ENCODE measurements around the gene RGS7.
"Not testable (repeated sequence)": the region's sequence is repeated elsewhere in the genome, so short reads cannot be mapped to it uniquely, and the experiment has no call there.

RGS7 gene

DNA sequence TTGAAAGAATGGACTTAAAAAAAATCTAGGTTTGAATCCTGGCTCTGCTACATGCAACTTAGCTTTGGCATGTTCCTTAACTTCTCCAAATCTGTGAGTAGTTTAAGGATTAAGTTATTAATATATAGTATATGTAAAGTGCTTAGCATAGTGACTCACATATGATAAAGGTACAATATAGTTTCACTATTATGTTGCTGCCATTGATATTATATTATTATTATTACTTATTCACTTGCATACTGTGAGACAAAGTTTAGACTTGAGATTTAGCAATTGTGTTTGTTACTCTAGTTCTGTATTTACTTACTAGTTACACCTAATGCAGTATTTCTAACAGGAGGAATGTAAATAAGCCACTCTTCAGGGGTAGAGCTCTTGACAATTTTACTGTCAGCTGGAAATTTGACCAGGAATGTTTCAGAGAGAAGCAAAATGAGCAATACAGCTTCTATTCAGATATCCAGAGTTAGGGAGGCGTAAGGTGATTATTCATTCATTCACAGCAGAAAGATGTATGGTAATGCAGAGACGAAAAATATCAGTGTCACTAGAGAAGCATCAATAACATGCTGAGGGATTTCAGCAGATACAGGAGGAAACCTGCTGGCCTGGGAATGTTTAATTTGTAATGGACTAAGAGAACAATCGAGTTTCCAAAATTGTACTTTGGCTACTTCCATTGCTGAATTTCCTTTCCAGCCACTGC lies 25.5 kb downstream of the RGS7 start:
- DNase-seq, result no peak

DNA sequence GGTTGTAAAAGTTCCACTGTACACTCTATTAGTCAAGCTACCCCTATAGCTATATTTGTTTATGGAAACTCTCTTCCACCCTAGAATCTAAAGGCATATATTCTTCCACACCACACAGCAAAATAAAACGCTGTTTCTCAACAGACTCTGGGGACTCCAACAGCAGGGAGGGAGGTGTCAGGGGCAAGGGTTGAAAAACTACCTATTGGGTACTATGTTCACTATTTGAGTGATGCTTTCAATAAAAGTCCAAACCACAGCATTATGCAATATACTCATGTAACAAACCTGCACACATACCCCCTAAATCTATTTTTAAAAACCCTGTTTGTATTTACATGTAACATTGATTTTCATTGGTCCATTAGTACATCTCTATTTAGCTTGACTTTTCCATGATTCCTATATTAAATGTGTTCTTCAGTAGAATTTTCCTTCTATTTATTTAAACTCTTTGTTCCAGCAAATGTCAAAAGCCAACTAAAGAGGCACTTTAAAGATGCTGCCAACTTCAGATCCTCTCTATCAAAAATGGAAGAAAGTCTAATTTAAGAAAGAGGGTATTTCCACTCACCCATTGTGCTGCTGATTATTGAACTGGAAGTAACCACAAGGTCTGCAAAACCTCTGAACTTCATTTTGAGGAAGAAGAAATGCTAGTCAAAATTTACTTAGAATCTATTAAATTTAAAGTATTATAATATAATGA lies 26.2 kb downstream of the RGS7 start:
- no peak for DNase-seq

DNA sequence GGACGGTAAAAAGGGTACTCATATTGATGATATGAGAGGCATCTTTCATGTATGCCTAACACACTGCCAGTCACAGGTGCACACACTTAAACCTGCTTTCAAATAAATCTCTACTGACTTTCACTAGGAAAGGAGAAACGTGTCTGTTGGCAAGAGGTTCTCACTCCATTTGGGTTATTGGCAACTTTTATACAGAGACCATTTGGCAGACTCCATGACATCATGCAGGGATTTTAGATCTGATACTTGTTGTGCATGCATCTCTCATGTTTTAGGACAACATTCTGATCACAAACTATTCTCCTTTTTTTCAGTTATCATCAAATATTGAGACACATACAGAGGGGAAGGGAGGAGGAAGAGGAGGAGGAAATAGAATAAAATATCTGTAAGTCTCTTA lies 31.5 kb downstream of the RGS7 start:
- DNase-seq, result no peak

DNA sequence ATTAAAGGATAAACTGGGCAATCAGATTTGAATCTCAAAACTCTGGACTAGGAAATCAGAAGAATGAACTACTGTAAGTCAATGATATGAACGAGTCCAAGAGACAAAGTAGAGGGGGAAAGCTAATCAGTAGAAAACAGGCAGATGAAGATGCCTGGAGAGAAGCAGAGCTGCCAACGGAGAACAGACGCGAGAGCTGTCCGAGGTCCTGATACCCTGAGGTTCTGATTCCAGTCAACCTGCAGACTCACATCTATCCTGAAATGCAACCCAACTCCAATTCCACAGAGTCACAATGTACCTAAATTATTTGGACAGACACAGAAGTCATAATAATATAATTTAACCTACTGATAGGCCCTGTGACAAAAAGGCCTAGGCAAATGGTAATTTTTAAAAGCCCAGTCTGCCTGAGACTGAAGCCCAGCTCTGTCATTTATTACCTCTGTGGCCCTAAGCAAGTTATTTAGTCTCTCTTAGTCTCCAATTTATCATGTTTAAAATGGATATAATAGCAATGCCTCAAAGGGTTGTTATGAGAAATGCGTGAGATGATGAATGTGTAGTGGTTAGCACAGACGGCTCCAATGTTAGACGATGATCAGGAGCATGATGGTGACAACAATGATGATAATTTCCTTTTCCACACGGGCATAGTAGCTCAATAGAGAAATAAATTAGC lies 33.4 kb downstream of the RGS7 start:
- DNase-seq, result no peak

DNA sequence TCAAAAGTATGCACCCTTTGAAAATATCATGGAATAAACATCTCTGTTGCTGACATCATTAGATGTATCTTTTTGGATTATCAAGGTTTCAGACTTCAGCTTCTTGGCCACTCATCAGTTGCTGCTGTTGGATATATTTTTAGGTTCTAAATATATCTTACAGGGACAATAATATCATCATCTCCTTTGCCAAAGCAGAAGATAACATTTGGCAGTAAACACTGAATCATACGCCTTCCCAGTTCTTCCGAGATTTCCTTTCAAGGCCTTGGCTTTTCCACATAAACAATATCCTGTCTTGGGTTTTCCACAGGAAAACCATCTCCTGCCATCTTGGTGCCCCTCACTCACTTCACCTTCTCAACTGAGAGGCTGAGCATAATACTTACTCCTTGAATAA lies 39.3 kb downstream of the RGS7 start:
- DNase-seq, result no peak

DNA sequence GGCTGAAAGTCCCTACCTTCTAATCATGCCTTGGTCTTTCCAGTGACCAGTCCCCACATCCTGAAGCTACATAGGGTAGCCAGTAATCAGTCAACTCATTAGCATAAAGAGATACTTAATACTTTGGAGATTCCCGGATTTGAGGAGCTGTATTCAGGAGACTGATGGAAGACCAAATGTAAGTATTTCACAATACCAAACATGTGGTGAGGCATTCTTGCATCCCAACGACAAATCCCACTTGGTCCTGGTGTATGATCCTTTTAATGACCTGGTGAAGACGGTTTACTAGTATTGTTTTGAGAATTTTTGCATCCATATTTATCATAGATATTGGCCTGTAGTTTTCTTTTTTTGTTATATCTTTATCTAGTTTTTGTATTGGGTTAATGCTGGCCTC lies 40.6 kb downstream of the RGS7 start:
- no peak for DNase-seq

DNA sequence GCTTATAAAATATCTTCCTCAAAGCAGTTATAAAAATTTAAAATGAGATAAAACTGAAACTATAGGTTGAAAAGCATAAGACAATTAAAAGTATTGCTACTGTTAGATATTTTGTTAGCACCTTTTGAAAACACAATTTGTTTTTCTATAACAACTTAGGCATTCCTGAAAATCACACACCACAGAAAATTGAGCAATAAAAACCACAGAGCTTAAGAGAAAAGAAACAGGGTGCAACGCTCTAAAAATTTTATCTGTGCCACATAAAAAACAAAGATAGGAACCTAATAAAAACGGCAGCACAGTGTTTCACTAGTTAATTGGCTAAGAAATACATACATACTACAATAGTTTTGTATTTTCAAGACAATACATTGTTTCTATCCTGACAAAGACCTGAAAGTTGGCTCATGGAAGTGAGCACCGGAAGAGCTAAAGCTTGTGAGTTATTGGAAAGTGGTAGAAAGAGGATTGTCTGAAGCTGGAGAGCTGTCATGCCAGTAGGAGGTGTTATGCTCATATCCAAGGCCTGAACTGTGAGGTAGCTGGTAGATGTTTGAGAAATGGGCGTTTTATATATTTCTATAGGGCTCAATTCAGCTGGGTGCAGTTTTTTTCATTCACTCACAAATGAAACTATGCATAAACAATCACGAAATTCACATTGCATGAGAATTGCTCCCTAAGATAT lies 45.8 kb downstream of the RGS7 start:
- DNase-seq, result no peak

DNA sequence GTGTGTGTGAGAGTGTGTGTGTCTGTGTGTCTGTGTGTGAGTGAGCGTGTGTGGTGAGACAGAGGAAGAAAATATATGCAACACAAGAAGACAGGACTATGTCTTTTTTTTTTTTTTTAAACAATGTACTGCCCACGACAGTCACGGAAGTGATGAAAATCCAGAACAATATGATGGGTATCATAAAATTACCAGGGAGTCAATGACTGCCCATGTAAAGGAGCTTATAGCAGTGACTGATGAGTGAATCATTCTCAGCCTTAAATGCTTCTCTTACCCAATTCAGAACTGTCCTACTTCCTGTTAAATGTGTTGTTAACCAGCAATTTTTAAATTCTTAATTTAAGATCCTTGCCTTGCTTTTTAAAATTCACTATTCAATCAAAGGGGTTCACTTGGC lies 46.6 kb downstream of the RGS7 start:
- DNase-seq, result no peak

DNA sequence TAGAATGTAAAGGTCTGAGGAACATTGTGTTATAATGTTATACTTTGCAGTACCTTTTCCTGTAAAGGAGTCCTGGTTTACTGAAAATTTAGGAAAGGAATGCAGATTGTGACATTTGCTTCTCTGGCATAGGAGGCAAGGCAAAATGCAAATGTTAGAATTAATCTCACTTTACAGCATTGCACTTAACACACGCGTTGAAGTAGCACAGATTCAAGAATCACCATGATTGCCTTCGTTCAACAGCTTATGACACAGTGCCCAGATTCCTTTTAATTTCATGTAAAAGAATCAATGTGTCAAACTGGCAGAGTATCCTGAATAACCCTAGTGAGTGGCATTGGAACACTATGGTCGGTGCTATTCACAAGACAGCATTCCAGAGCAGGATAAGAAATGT lies 47.4 kb downstream of the RGS7 start:
- DNase-seq, result no peak

DNA sequence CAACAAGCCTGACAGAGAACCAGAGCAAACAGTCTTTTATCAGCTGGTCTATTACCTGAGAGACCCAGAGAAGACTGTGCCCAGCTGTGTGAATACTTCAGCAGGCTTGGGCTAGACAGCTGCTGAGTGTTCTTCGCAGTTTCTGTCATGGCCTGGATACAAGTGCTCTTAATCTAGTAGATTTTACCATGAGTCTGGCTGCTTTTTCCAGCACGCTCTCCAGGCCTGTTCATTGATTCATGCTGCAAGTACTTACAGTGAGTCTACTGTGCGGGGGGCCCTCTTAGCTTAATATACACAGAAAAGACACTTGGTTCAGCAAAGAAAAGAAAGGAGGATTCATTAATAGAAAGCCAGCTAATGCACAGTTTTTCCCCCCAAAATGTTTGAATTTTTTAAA lies 48.5 kb downstream of the RGS7 start:
- DNase-seq, result no peak

DNA sequence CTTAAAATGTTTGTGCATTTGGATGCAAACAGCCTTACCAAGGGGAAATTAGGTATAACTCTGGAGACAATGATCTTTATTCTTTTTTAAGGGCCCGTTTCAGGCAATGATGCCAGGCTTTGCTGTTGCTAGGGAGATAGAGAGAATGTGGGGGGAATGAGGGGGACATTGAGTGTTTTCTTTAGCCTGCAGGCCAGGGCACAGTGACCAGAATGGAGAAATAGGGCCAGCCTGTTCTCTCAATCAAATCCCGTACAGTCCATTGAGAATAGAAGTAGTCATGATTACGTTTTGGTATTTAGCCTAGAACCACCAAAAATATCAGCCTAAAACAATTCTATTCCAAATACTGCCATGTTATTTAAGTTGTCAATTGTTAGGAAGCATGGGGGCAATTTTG lies 49.0 kb downstream of the RGS7 start:
- no peak for DNase-seq

DNA sequence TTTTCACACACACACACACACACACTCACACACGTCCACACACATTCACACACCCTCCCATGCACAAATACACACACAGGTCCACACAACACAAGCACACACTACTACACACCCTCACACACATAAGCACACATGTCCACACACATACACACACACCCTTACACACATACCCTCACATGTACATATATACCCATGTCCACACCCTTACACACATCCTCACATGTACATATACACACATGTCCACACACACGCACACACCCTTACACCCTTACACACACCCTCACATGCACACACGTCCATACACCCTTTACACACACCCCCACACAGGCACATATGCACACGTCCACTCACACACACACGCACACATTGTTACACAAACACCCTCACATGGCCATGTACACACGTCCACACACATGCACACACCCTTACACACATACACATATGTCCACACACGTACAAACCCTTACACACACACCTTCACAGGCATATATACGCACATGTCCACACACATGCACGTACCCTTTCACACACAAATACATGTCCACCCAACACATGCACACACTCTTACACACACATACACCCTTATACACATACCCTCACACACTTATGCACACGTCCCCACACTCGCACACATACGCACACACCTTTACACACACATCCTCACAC lies 50.7 kb downstream of the RGS7 start:
- DNase-seq, result no peak

DNA sequence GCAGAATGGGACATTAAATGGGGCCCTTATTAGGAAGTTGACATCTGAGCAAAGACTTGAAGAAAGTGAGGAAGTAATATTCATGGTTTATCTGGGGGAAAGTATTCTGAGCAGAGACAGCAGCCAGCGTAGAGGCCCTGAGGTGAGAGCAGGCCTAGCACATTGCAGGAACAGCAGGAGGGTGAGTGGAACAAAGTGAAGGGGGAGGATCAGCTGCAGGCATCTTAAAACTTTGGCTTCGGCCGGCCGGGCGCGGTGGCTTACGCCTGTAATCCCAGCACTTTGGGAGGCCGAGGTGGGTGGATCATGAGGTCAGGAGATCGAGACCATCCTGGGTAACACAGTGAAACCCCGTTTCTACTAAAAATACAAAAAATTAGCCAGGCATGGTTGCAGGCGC lies 55.0 kb downstream of the RGS7 start:
- DNase-seq, result not testable (repeated sequence)

DNA sequence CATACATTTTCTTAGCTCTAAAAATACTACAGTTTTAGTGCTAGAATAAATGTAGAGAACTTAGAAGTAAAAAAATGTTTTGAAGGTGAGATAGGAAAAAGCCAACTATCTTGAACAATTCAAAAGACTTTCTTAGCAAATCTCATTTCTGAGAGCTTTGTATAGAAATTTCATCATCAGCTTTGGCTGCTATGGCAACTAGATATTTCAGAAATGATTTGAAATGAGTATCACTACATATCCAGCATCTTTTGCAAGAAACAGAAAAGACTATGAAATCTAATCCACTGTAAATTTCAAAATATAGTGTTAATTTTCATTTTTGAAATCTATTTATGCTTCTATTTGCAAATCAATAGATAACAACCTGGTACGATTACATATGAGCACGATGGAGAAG lies 57.7 kb downstream of the RGS7 start:
- DNase-seq, result no peak

DNA sequence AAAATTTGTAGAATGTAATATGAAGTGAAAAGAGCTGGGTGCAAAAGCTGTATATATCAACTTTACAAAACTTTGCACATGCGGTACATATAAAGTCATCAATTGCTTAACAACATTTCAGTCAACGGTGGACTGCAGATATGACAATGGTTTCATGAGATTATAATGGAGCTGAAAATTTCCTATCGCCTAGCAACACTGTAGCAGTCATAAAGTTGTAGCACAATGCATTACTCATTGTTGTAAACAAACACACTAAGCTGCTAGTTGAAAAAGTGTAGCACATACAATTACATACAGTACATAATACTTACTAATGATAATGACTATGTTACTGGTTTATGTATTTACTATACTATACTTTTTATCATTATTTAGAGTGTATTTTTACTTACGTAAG lies 64.0 kb downstream of the RGS7 start:
- no peak for DNase-seq

DNA sequence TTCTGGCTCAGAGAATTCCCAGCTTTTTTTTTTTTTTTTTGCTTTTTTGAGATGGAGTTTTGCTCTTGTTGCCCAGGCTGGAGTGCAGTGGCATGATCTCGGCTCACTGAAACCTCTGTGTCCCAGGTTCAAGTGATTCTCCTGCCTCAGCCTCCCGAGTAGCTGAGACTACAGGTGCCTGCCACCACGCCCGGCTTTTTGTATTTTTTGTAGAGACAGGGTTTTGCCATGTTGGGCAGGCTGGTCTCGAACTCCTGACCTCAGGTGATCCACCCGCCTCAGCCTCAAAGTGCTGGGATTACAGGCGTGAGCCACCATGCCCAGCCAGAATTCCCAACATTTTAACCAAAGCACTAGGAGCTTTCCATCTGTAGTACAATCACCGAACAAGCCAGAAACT lies 65.5 kb downstream of the RGS7 start:
- not testable (repeated sequence) for DNase-seq

DNA sequence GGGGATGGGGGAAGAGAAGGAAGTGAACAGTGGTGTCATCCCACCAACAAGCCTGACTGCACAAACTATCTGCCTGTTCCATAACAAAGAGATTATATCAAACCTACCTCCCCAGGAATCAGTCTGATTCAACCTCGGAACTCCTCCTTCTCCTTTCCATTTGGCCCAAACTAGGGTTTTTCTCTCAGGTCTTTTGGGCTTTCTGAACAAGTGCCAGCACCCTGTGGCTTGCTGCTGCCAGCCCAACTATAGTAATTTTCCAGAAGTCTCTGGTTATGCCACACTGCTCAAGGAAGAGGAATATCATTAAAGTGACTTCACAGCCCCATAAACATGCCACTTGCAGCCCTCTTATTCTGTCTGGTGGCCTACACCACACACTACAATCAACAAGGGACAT lies 70.5 kb downstream of the RGS7 start:
- no peak for DNase-seq

DNA sequence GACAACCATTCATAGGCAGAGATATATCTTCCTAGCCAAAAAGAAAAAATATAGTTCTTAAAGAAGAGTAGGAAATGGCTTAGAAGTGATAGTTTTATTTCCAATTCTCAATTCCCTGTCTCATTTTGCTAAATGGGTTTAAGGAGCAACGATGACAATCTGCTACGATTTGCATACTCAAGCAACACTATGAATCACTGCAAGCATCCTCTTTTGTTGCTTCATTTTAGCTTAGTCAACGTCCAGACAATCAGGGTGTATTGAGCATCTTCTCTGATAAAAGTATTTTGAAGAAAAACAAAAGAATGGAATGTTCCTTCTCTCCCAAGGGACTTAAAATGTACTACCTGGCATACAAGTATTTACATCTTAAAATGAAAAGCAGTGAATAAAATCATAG lies 80.6 kb downstream of the RGS7 start:
- DNase-seq, result no peak

DNA sequence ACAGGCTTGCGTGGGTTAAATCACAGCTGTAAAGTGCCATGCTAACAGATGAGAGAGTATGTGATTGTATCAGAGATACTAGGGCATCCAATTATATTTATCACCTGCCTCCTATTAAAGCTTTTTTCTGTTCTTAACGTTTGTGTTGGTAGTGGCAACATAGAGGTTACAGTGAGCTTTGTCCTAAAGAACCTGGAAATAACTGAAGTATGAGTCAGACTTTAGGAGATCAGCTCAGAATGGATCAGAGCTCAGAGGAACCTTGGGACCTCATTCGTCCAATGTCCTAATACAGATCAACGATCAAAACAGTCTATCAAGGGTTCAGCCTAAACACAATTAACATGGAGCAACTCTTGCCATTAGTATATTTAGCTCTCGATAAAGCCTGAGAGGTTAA lies 81.0 kb downstream of the RGS7 start:
- DNase-seq, result no peak

DNA sequence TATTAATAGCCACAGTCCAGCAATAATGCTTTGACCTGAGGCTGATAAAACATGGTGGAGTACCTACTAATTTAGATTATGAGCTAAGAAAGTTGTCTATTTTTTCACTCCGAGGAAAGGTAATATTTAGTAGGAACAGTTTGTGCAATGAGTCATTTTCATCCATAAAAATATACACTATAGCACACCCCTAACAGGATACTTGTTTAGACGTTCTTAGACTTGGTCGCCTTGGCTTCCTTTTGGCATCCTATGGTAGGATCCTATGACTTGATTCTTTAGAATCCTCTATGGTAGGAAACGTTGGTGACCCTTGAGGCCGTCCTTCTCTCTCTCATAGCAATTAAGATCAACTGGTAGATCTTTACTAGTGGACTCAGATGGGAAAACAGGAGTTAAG lies 81.8 kb downstream of the RGS7 start:
- no peak for DNase-seq

DNA sequence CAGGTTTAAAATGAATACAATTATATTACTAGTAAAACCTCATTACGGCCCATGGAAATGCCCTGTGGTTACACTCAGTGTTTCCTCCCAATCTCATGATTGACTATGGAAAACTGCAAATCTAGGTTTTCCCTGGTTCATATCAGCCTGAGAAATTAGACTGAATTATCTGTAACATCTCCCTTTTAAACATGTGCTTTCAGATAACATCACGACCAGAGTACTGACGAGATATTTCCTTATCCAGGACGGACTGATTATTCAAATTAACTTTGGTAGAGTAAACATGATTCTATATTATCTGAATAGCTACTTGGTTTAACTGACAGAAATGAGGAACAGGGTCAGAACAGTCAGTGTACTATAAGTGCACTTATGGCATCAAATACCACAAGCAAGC lies 82.3 kb downstream of the RGS7 start:
- no peak for DNase-seq

DNA sequence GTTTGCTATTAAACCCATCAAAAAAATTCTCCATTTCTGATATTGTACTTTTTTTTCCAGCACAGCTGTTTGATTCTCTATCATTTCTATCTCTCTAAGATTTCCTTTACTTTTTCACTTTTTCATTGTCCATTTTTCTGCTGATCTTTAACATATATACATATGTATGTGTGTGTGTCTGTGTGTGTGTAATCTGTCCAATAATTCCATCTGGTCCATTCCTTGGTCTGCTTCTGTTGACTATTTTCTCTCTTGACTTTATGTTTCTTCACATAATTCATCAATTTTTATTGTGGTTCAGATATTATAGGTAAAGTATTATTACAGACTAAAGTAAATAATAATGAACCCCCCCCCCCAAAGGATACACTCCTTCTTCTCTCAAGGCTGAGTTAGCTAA lies 84.2 kb downstream of the RGS7 start:
- no peak for DNase-seq

DNA sequence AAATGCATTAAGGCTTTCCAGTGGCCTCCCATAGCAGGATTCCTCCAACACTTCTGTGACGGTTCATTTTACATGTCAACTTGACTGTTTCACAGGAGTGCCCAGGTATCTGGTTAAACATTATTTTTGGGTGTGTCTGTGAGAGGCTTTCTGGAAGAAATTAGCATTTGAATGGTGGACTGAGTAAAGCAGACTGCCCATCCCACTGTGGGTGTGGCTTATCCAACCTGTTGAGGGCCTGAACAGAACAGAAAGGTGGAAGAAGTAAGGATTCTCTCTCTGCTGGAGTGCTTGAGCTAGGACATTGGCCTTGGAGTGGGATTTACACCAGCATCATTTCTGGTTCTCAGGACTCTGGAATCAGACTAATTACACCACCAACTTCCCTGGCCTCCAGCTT lies 85.6 kb downstream of the RGS7 start:
- no peak for DNase-seq
